ENCODE results near the gene ARID4B.

DNA sequence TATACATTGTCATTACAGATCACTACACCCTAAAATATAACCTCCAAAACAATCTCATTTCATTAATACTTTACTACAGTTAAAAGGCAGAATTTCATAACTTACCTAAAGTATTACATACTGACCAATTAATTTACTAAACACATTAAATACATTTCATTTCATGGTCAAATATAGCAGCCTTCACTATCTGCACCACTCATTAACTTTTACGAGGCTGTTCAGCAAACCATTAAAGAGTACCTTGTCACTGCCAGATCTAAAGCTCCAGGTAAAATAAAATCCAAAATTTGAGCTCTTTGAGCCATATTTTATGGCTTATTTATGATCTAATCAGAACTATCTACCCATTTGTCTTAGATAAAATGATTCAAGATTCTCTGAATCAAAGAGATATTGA, 100.6 kb downstream of the ARID4B start:
- TF ChIP-seq CTCF (tag by site-specific recombination; IDR thresholded peaks at IDR 0.05) (no peak), KLF1 (tag by site-specific recombination; IDR thresholded peaks at IDR 0.05) (no peak), ZNF341 (tag by site-specific recombination; IDR thresholded peaks at IDR 0.05; ENCODE audit: low read depth) (no peak), ZNF776 (tag by site-specific recombination; IDR thresholded peaks at IDR 0.05; ENCODE audit: borderline replicate concordance) (no peak), AEBP2 (tag by site-specific recombination; IDR thresholded peaks at IDR 0.05; ENCODE audit: borderline replicate concordance) (no peak), ZNF221 (tag by site-specific recombination; IDR thresholded peaks at IDR 0.05; ENCODE audit: borderline replicate concordance) (no peak), ZNF747 (tag by site-specific recombination; IDR thresholded peaks at IDR 0.05) (no peak), ZBTB7A (tag by site-specific recombination; IDR thresholded peaks at IDR 0.05; ENCODE audit: low read depth) (no peak), MZF1 (tag by site-specific recombination; IDR thresholded peaks at IDR 0.05; ENCODE audit: borderline replicate concordance) (no peak), ZEB2 (tag by site-specific recombination; IDR thresholded peaks at IDR 0.05) (no peak), MYNN (tag by site-specific recombination; IDR thresholded peaks at IDR 0.05; ENCODE audit: borderline replicate concordance) (no peak), ZNF558 (tag by site-specific recombination; IDR thresholded peaks at IDR 0.05) (no peak)
- TF ChIP-seq, protein P1, sequence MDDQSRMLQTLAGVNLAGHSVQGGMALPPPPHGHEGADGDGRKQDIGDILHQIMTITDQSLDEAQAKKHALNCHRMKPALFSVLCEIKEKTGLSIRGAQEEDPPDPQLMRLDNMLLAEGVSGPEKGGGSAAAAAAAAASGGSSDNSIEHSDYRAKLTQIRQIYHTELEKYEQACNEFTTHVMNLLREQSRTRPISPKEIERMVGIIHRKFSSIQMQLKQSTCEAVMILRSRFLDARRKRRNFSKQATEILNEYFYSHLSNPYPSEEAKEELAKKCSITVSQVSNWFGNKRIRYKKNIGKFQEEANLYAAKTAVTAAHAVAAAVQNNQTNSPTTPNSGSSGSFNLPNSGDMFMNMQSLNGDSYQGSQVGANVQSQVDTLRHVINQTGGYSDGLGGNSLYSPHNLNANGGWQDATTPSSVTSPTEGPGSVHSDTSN (CRISPR knock-in tag; IDR thresholded peaks at IDR 0.05) = no peak
- TF ChIP-seq, protein P2, sequence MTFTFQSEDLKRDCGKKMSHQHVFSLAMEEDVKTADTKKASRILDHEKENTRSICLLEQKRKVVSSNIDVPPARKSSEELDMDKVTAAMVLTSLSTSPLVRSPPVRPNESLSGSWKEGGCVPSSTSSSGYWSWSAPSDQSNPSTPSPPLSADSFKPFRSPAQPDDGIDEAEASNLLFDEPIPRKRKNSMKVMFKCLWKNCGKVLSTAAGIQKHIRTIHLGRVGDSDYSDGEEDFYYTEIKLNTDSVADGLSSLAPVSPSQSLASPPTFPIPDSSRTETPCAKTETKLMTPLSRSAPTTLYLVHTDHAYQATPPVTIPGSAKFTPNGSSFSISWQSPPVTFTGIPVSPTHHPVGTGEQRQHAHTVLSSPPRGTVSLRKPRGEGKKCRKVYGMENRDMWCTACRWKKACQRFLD (tag by site-specific recombination; IDR thresholded peaks at IDR 0.05) = no peak
